Posterior cingulate gyrus (tissue), 11 donors: ENCODE results near the gene IGFBP5.

Experiments used
- DNase-seq, 10 donors: peaks; one replicate each; pipeline versions ENCODE4 v3.0.0 to v3.0.0-alpha.2; 2020 to 2021; ENCODE audit warnings: mixed read lengths in 3 of 10
- intact Hi-C: fragments of 100-400 bp; cut with DNase I; formaldehyde crosslinking; loops from one replicate; pipeline ENCODE4 v1.15.1; 2023

Gene IGFBP5

DNA sequence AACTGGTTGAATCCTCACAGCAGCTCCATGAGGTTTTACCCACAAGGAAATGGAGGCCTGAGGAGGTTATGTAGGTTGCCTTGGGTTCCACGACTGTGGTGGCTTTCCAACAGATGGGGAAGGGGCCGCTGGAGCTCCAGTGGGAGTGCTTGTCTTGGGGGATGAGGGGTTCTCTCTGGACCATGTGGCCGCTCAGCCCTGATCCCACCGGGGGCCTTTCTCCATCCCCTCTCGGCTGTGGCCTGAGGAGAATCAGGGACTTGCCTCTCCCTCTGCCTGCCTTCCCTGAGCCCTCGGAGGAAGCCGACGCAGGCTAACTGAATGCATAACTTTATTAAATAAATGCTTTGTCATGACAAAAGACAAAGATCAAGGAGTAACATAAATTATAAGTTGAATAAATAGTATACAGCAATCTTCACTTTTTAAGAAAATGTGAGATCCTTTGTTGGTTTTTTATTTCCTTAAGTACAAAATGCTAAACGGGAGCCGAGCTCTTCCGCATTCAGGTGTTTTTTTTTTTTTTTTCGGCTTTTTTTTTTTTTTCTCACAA, 23.5 kb downstream of the IGFBP5 start:
- peak in 2 of 10 donors; percentile 51 to 58 for DNase-seq
- intact Hi-C loops, result no loop called here

DNA sequence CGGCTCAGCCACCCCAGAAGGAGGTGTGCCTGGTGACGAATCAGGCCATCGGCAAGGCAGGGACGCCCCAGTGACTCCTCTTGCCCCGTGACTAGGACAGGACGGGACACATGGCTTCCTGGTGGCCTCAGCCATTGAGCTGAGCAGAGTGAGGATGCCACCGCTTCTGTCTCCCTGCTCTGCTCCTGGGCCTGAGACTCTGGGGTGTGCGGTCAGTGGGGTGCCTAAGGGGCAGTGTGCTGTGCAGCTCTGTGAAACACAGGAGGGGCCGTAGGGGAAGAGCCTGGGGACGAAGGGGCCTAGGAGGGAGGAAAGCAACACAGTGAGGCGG, 24.3 kb downstream of the IGFBP5 start:
- intact Hi-C loops, result no loop called here
- DNase-seq, result peak in 1 of 10 donors; percentile 67

DNA sequence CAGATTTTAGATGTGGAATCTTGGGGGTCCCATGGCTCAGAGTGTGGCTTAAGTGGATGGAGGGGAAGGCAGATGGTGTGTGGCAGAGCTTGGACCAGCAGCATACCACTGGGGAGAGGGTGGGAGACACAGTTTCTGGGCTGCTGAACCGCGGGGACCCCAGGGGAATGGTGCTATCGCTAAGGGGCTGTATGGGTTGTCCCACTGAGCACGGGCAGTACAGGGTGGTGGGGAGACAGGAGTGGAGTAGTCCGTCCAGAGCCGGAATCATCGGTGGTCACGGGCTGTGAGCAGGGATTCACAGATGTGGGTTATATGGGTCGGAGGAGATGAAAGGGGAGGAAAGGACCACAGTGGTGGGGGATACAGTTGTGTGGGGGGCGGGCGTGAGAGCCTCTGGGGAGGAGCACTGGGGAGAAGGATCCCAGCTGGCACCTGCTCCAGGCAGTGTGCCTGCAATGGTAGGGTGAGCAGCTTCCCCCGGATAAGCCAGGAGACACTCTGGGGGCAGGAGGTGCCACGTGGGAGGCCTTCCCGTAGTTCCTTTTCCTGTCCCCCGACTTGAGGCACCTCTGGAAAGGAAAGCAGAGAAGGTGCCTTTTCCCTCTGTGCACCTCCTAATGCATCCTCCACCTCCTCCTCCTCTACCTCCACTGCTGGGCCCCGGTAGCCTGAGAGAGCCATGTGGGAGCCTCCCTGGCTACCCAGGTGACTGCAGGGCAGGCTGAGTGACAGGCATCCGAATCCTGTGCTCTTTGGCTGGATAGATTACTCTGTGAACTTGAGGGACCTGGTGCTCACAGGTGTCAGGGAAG, 24.9 kb downstream of the IGFBP5 start:
- intact Hi-C loops, result no loop called here
- peak in 3 of 10 donors; percentile 8 to 50 (median 38) for DNase-seq

GRCh38 chr2:216666461-216667233, 28.7 kb downstream of the IGFBP5 start:
- intact Hi-C loops, result loop anchor here (1.0 kb wide), 1 partner anchor 147 kb away; no protein-coding TSS in a partner anchor
- DNase-seq, result peak; percentile 58 to 96 (median 79)

- intact Hi-C loops, result loop anchor here (1.0 kb wide), 1 partner anchor 146 kb away; no protein-coding TSS in a partner anchor
- peak in 3 of 10 donors; percentile 61 to 86 (median 68) for DNase-seq
Measured at GRCh38 chr2:216665717-216666116, 29.6 kb downstream of the IGFBP5 start.

DNA sequence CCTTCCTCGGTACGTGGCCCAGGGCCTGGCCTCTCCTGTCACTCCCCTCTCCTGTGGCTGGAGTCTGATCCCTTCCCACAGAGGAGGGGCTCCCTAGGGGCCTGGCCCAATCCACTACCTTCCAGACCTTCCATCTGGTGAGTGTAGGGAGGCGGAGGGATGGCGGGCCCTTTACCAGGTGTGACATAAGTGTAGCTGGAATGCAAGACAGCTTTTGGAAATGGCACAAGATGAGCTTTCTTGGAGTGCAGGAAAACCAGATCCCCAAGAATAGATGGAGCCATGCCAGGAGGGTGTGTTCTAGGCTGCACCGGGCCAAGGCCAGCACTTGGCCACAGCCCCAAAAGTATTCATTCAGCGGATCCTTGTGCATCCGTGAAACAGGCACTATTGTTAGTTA, 30.1 kb downstream of the IGFBP5 start:
- intact Hi-C loops, result no loop called here
- DNase-seq, result peak in 3 of 10 donors; percentile 53 to 73 (median 61)

GRCh38 chr2:216664593-216665034, 30.7 kb downstream of the IGFBP5 start:
- DNase-seq, result peak in 2 of 10 donors; percentile 47 to 73
- intact Hi-C loops, result no loop called here

GRCh38 chr2:216663846-216664245, 31.5 kb downstream of the IGFBP5 start:
- intact Hi-C loops, result no loop called here

GRCh38 chr2:216663106-216663505, 32.2 kb downstream of the IGFBP5 start:
- intact Hi-C loops, result no loop called here
- DNase-seq, result no peak

More at GRCh38 chr2:216663846-216664245, 31.5 kb downstream of the IGFBP5 start:
- DNase-seq, result peak in 3 of 10 donors; percentile 47 to 69 (median 58)

- DNase-seq, result peak in 4 of 10 donors; percentile 19 to 85 (median 74)
- intact Hi-C loops, result no loop called here
Measured at GRCh38 chr2:216661639-216662375, 33.5 kb downstream of the IGFBP5 start.

GRCh38 chr2:216661051-216661450, 34.3 kb downstream of the IGFBP5 start:
- intact Hi-C loops, result no loop called here

DNA sequence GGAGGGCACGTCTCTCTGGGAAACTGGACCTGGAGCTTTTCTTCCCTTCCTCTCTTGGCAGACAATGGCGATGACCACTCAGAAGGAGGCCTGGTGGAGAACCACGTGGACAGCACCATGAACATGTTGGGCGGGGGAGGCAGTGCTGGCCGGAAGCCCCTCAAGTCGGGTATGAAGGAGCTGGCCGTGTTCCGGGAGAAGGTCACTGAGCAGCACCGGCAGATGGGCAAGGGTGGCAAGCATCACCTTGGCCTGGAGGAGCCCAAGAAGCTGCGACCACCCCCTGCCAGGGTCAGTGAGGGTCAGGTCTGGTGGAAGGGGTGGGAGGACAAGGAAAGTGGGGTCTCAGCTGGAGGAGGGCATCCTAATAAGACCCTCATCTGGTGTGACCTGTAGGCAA, 34.9 kb downstream of the IGFBP5 start:
- intact Hi-C loops, result no loop called here
- DNase-seq, result peak in 2 of 10 donors; percentile 26 to 51

More at GRCh38 chr2:216661051-216661450, 34.3 kb downstream of the IGFBP5 start:
- DNase-seq, result peak in 3 of 10 donors; percentile 27 to 40 (median 35)

- intact Hi-C loops, result no loop called here
- peak in 3 of 10 donors; percentile 21 to 53 (median 37) for DNase-seq
Measured at GRCh38 chr2:216659276-216659675, 36.1 kb downstream of the IGFBP5 start.

- peak in 2 of 10 donors; percentile 30 to 43 for DNase-seq
- intact Hi-C loops, result no loop called here
Measured at GRCh38 chr2:216658757-216659156, 36.6 kb downstream of the IGFBP5 start.

GRCh38 chr2:216657980-216658379, 37.4 kb downstream of the IGFBP5 start:
- peak in 3 of 10 donors; percentile 1 to 20 (median 9) for DNase-seq
- intact Hi-C loops, result no loop called here

- DNase-seq, result peak in 3 of 10 donors; percentile 52 to 70 (median 61)
- intact Hi-C loops, result no loop called here
Measured at GRCh38 chr2:216657086-216657855, 38.1 kb downstream of the IGFBP5 start.

DNA sequence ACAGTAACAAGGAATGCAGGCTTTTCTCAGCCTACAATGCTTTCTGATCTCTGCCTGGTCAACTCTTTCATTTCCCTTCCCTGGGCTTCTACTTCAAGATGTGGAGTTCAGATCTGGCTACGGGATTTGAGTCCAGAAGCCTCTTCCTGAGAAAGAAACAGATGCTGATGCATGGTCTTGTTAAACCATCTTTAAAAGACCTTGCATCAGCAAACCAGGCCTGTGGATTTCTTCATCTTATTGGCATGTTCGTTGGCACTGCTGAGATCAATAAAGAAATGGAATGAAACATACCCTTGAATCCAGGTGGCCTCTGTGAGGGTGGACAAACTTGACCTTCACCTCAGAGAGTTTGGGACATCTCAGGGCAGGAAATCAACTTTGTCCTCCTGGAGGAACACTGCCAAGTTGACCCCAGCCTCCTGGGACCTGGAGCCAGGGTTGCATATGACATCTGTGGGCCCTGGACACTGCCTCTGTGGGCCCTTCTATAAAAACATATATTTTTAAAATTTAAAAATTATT, 40.8 kb downstream of the IGFBP5 start:
- intact Hi-C loops, result no loop called here
- DNase-seq, result peak in 2 of 10 donors; percentile 10 to 42

- DNase-seq, result peak in 1 of 10 donors; percentile 3
- intact Hi-C loops, result no loop called here
Measured at GRCh38 chr2:216653931-216654365, 41.4 kb downstream of the IGFBP5 start.
